ENCODE data around the gene HSD3B7. TPM values are rescaled to one million over a fixed set of nuclear protein-coding genes. Genes with fewer than 3 reads are reported as not detected.

The HSD3B7 gene
- total RNA-seq, 1 experiment from 2014 or later: 0.95 TPM

- H3K27me3 ChIP-seq (replicated peaks; ENCODE audit: insufficient read depth, low read depth, low read length, poor library complexity): no peaks in the 10 kb centered on the region
- POLR2A ChIA-PET (ENCODE audit: low non-redundant PET): no interaction called here
- CTCF ChIA-PET: no interaction called here
- TF ChIP-seq EZH2 (IDR thresholded peaks at IDR 0.05; ENCODE audit: borderline replicate concordance, low read depth, low read length, poor library complexity, severe bottlenecking): no peak
- TF ChIP-seq CTCF (conservative IDR thresholded peaks at IDR 0.05; ENCODE audit: low read depth, low read length): no peak
- intact Hi-C loops (cut with micrococcal nuclease; ENCODE audit: unreplicated experiment): loop anchor here (10.0 kb wide), 3 partner anchors 144 to 914 kb away; partner anchors contain the start of gene VKORC1
- H3K4me1 ChIP-seq (ENCODE audit: insufficient read depth, low read length, poor library complexity, severe bottlenecking): peaks cover 7% of the 10 kb centered on the region
- H3K36me3 ChIP-seq (ENCODE audit: insufficient read depth, low read length, poor library complexity, severe bottlenecking): peaks cover 4% of the 10 kb centered on the region
- H3K4me3 ChIP-seq (ENCODE audit: low read depth, low read length, poor library complexity, severe bottlenecking): no peak overlapping the region
- no peaks in the 10 kb centered on the region for H3K9me3 ChIP-seq (ENCODE audit: low read depth, low read length, poor library complexity, severe bottlenecking)
- BruUV-seq (replicated peaks): no TSS peak
- H3K27ac ChIP-seq (ENCODE audit: low read depth, low read length, poor library complexity, severe bottlenecking): no peak overlapping the region
- no peak for DNase-seq (ENCODE audit: low spot score)
Measured at GRCh38 chr16:30951193-30951592, 33.8 kb upstream of the HSD3B7 start.

GRCh38 chr16:30951750-30952149 is 33.3 kb upstream of the HSD3B7 start:
- intact Hi-C loops (cut with micrococcal nuclease; ENCODE audit: unreplicated experiment): loop anchor here (2.0 to 10.0 kb wide), 4 partner anchors 143 to 913 kb away; partner anchors contain the start of genes VKORC1 and ZNF843
- Histone ChIP-seq H3K36me3 (ENCODE audit: insufficient read depth, low read length, poor library complexity, severe bottlenecking) (peaks cover 4% of the 10 kb centered on the region), H3K27me3 (replicated peaks; ENCODE audit: insufficient read depth, low read depth, low read length, poor library complexity) (no peaks in the 10 kb centered on the region), H3K9me3 (ENCODE audit: low read depth, low read length, poor library complexity, severe bottlenecking) (no peaks in the 10 kb centered on the region), H3K27ac (ENCODE audit: low read depth, low read length, poor library complexity, severe bottlenecking) (no peak overlapping the region), H3K4me1 (ENCODE audit: insufficient read depth, low read length, poor library complexity, severe bottlenecking) (peaks cover 7% of the 10 kb centered on the region), H3K4me3 (ENCODE audit: low read depth, low read length, poor library complexity, severe bottlenecking) (no peak overlapping the region)
- CTCF ChIA-PET: no interaction called here
- TF ChIP-seq CTCF (conservative IDR thresholded peaks at IDR 0.05; ENCODE audit: low read depth, low read length): no peak
- no peak for TF ChIP-seq EZH2 (IDR thresholded peaks at IDR 0.05; ENCODE audit: borderline replicate concordance, low read depth, low read length, poor library complexity, severe bottlenecking)
- POLR2A ChIA-PET (ENCODE audit: low non-redundant PET): no interaction called here
- DNase-seq (ENCODE audit: low spot score): no peak
- no TSS peak for BruUV-seq (replicated peaks)

GRCh38 chr16:30953111-30953510 is 31.9 kb upstream of the HSD3B7 start:
- H3K27ac ChIP-seq (ENCODE audit: low read depth, low read length, poor library complexity, severe bottlenecking): no peak overlapping the region
- ChIA-PET POLR2A (ENCODE audit: low non-redundant PET) (no interaction called here), CTCF (interaction anchor here (1.0 to 1.3 kb wide), 4 partner anchors 11 to 189 kb away, joined by 3 to 4 read pairs (median 3); no protein-coding TSS in a partner anchor)
- H3K36me3 ChIP-seq (ENCODE audit: insufficient read depth, low read length, poor library complexity, severe bottlenecking): no peaks in the 10 kb centered on the region
- TF ChIP-seq CTCF (conservative IDR thresholded peaks at IDR 0.05; ENCODE audit: low read depth, low read length): no peak
- TF ChIP-seq EZH2 (IDR thresholded peaks at IDR 0.05; ENCODE audit: borderline replicate concordance, low read depth, low read length, poor library complexity, severe bottlenecking): no peak
- peaks cover 1% of the 10 kb centered on the region for H3K4me1 ChIP-seq (ENCODE audit: insufficient read depth, low read length, poor library complexity, severe bottlenecking)
- no peak overlapping the region for H3K4me3 ChIP-seq (ENCODE audit: low read depth, low read length, poor library complexity, severe bottlenecking)
- no peaks in the 10 kb centered on the region for H3K27me3 ChIP-seq (replicated peaks; ENCODE audit: insufficient read depth, low read depth, low read length, poor library complexity)
- no peak for DNase-seq (ENCODE audit: low spot score)
- intact Hi-C loops (cut with micrococcal nuclease; ENCODE audit: unreplicated experiment): loop anchor here (2.0 to 10.0 kb wide), 4 partner anchors 142 to 912 kb away; partner anchors contain the start of genes VKORC1 and ZNF843
- H3K9me3 ChIP-seq (ENCODE audit: low read depth, low read length, poor library complexity, severe bottlenecking): no peaks in the 10 kb centered on the region
- BruUV-seq (replicated peaks): no TSS peak
